DND-41 (cell line): ENCODE results near the gene DRC3.

ENCODE experiments used
- EZH2 ChIP-seq: IDR thresholded peaks from 3 replicates; pipeline ENCODE4 v1.6.1; 2012; ENCODE audit warnings: borderline replicate concordance, low read depth, mild to moderate bottlenecking, moderate library complexity, low read length, inconsistent platforms; ENCODE audit not compliant: severe bottlenecking
- TF ChIP-seq, protein P1 (sequence below): IDR thresholded peaks from 2 replicates; pipeline ENCODE4 v1.5.1; 2012; ENCODE audit warnings: borderline replicate concordance, low read length, moderate library complexity, mild to moderate bottlenecking; ENCODE audit not compliant: poor library complexity, severe bottlenecking; ENCODE audit errors: extremely low read depth

DNA sequence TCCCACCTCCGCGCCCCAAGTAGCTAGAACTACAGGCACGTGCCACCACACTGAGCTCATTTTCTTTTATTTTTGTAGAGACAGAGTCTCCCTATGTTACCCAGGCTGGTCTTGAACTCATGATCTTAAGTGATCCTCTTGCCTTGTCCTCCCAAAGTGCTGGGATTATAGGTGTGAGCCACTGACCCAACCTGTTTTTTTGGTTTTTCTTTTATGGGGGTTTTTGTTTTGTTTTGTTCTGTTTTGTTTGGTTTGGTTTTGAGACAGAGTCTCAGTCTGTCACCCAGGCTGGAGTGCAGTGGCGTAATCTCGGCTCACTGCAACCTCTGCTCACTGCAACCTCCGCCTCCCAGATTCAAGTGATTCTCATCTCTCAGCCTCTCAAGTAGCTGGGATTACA is 82.9 kb downstream of the DRC3 start:
- TF ChIP-seq EZH2 = no peak
- TF ChIP-seq, protein P1, sequence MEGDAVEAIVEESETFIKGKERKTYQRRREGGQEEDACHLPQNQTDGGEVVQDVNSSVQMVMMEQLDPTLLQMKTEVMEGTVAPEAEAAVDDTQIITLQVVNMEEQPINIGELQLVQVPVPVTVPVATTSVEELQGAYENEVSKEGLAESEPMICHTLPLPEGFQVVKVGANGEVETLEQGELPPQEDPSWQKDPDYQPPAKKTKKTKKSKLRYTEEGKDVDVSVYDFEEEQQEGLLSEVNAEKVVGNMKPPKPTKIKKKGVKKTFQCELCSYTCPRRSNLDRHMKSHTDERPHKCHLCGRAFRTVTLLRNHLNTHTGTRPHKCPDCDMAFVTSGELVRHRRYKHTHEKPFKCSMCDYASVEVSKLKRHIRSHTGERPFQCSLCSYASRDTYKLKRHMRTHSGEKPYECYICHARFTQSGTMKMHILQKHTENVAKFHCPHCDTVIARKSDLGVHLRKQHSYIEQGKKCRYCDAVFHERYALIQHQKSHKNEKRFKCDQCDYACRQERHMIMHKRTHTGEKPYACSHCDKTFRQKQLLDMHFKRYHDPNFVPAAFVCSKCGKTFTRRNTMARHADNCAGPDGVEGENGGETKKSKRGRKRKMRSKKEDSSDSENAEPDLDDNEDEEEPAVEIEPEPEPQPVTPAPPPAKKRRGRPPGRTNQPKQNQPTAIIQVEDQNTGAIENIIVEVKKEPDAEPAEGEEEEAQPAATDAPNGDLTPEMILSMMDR = no peak
